SK-N-SH treated with all-trans-retinoic acid at 6 μM for 48 hours (cell line): ENCODE data around the gene LRRC51.

Experiments
- ATAC-seq: fragments of 200-7000 bp; cut with Tn5 transposase; 3 replicates; pipeline ENCODE4 v1.9.1; 2020; ENCODE audit warnings: mild to moderate bottlenecking, moderate library complexity
- ARNTL ChIP-seq: fragments of 450-650 bp; formaldehyde crosslinking; IDR thresholded peaks from 2 replicates; pipeline ENCODE4 v1.5.0; 2020; ENCODE audit warnings: low read depth, mild to moderate bottlenecking, moderate library complexity, borderline replicate concordance
- BACH2 ChIP-seq: fragments of 250-450 bp; sonication (Bioruptor Pico); IDR thresholded peaks from 2 replicates; pipeline ENCODE4 v1.9.0; 2021; ENCODE audit warnings: mild to moderate bottlenecking, borderline replicate concordance
- CREB5 ChIP-seq: fragments of 250-450 bp; sonication (Bioruptor Pico); IDR thresholded peaks from 2 replicates; pipeline ENCODE4 v1.5.1; 2020; ENCODE audit warnings: low read depth, mild to moderate bottlenecking, moderate library complexity
- CSDC2 ChIP-seq: fragments of 250-450 bp; sonication (Bioruptor Pico); IDR thresholded peaks from 2 replicates; pipeline ENCODE4 v1.5.0; 2020; ENCODE audit warnings: mild to moderate bottlenecking, moderate library complexity
- CSRNP3 ChIP-seq: fragments of 250-450 bp; sonication (Bioruptor Pico); IDR thresholded peaks from 2 replicates; pipeline ENCODE4 v1.5.1; 2021; ENCODE audit warnings: mild to moderate bottlenecking, moderate library complexity
- ESRRG ChIP-seq: fragments of 250-450 bp; sonication (Bioruptor Pico); IDR thresholded peaks from 2 replicates; pipeline ENCODE4 v1.6.1; 2021; ENCODE audit warnings: mild to moderate bottlenecking
- ISL1 ChIP-seq: fragments of 250-450 bp; sonication (Bioruptor Pico); IDR thresholded peaks from 2 replicates; pipeline ENCODE4 v2.1.2; 2022; ENCODE audit warnings: mild to moderate bottlenecking, moderate library complexity
- OSR1 ChIP-seq: fragments of 250-450 bp; sonication (Bioruptor Pico); IDR thresholded peaks from 2 replicates; pipeline ENCODE4 v1.8.0; 2022; ENCODE audit warnings: moderate library complexity, mild to moderate bottlenecking, inconsistent platforms
- PATZ1 ChIP-seq: fragments of 250-450 bp; sonication (Bioruptor Pico); IDR thresholded peaks from 2 replicates; pipeline ENCODE4 v1.8.0; 2020; ENCODE audit warnings: mild to moderate bottlenecking, moderate library complexity, borderline replicate concordance
- POU6F1 ChIP-seq: fragments of 250-450 bp; sonication (Bioruptor Pico); IDR thresholded peaks from 2 replicates; pipeline ENCODE4 v1.8.0; 2021; ENCODE audit warnings: low read depth, mild to moderate bottlenecking, moderate library complexity, borderline replicate concordance
- PPARA ChIP-seq: fragments of 250-450 bp; sonication (Bioruptor Pico); IDR thresholded peaks from 2 replicates; pipeline ENCODE4 v1.5.0; 2020; ENCODE audit warnings: mild to moderate bottlenecking, borderline replicate concordance
- RARB ChIP-seq: fragments of 250-450 bp; sonication (Bioruptor Pico); IDR thresholded peaks from 2 replicates; pipeline ENCODE4 v1.8.0; 2021; ENCODE audit warnings: mild to moderate bottlenecking, moderate library complexity
- SNAI2 ChIP-seq: fragments of 250-450 bp; sonication (Bioruptor Pico); IDR thresholded peaks from 2 replicates; pipeline ENCODE4 v1.5.0; 2020; ENCODE audit warnings: mild to moderate bottlenecking, moderate library complexity
- TCF4 ChIP-seq: fragments of 250-450 bp; sonication (Bioruptor Pico); IDR thresholded peaks from 2 replicates; pipeline ENCODE4 v1.8.0; 2021; ENCODE audit warnings: mild to moderate bottlenecking, moderate library complexity, borderline replicate concordance
- TOX ChIP-seq: fragments of 250-450 bp; sonication (Bioruptor Pico); IDR thresholded peaks from 2 replicates; pipeline ENCODE4 v1.8.0; 2021; ENCODE audit warnings: mild to moderate bottlenecking, moderate library complexity, borderline replicate concordance
- TSHZ2 ChIP-seq: fragments of 250-450 bp; sonication (Bioruptor Pico); IDR thresholded peaks from 2 replicates; pipeline ENCODE4 v1.5.0; 2020; ENCODE audit warnings: mild to moderate bottlenecking, moderate library complexity
- ZC3H10 ChIP-seq: fragments of 250-450 bp; sonication (Bioruptor Pico); IDR thresholded peaks from 2 replicates; pipeline ENCODE4 v1.5.1; 2021; ENCODE audit warnings: mild to moderate bottlenecking, moderate library complexity
- ZFP3 ChIP-seq: fragments of 250-450 bp; sonication (Bioruptor Pico); IDR thresholded peaks from 2 replicates; pipeline ENCODE4 v1.5.0; 2020; ENCODE audit warnings: mild to moderate bottlenecking, moderate library complexity
- ZFP30 ChIP-seq: fragments of 450-650 bp; formaldehyde crosslinking; IDR thresholded peaks from 2 replicates; pipeline ENCODE4 v1.5.0; 2022; ENCODE audit warnings: mild to moderate bottlenecking, moderate library complexity
- ZNF565 ChIP-seq: fragments of 450-650 bp; formaldehyde crosslinking; conservative IDR thresholded peaks from 2 replicates; pipeline ENCODE4 v1.5.0; 2020; ENCODE audit warnings: low read depth, mild to moderate bottlenecking, moderate library complexity
- ZNF70 ChIP-seq: fragments of 450-650 bp; formaldehyde crosslinking; IDR thresholded peaks from 2 replicates; pipeline ENCODE4 v1.5.0; 2020; ENCODE audit warnings: mild to moderate bottlenecking, moderate library complexity
- ZNF8 ChIP-seq: fragments of 450-650 bp; formaldehyde crosslinking; IDR thresholded peaks from 2 replicates; pipeline ENCODE4 v1.5.0; 2020; ENCODE audit warnings: mild to moderate bottlenecking, moderate library complexity

LRRC51 gene

GRCh38 chr11:72119198-72119597, 38.5 kb downstream of the LRRC51 start:
- no peak for TF ChIP-seq CREB5 (CRISPR knock-in tag)
- no peak for TF ChIP-seq ZC3H10 (CRISPR knock-in tag)
- no peak for ATAC-seq

GRCh38 chr11:72120930-72121329, 40.3 kb downstream of the LRRC51 start:
- ATAC-seq = no peak

GRCh38 chr11:72122607-72123006, 42.0 kb downstream of the LRRC51 start:
- no peak for ATAC-seq
- no peak for TF ChIP-seq POU6F1 (CRISPR knock-in tag)

More at GRCh38 chr11:72120930-72121329, 40.3 kb downstream of the LRRC51 start:
- TF ChIP-seq ZNF8 (no peak), CSDC2 (no peak), PPARA (CRISPR knock-in tag) (no peak), ARNTL (no peak), ZC3H10 (CRISPR knock-in tag) (no peak), CREB5 (CRISPR knock-in tag) (no peak), RARB (no peak), ESRRG (CRISPR knock-in tag) (no peak), ISL1 (CRISPR knock-in tag) (no peak), ZFP30 (CRISPR knock-in tag) (no peak), OSR1 (CRISPR knock-in tag) (no peak), ZNF70 (no peak), POU6F1 (CRISPR knock-in tag) (no peak), TCF4 (CRISPR knock-in tag) (no peak), CSRNP3 (CRISPR knock-in tag) (no peak), TOX (no peak), BACH2 (CRISPR knock-in tag) (no peak), ZNF565 (no peak)

GRCh38 chr11:72123117-72123653, 42.5 kb downstream of the LRRC51 start:
- no peak for ATAC-seq
- no peak for TF ChIP-seq ZNF70
- TF ChIP-seq TCF4 (CRISPR knock-in tag) = no peak
- no peak for TF ChIP-seq TSHZ2
- no peak for TF ChIP-seq CREB5 (CRISPR knock-in tag)
- TF ChIP-seq SNAI2 = no peak
- TF ChIP-seq ARNTL = no peak
- no peak for TF ChIP-seq ZNF8
- no peak for TF ChIP-seq ZFP3 (CRISPR knock-in tag)
- TF ChIP-seq RARB = no peak
- TF ChIP-seq TOX = no peak
- TF ChIP-seq ISL1 (CRISPR knock-in tag) = no peak
- TF ChIP-seq PATZ1 (CRISPR knock-in tag) = no peak
- no peak for TF ChIP-seq ESRRG (CRISPR knock-in tag)
- TF ChIP-seq OSR1 (CRISPR knock-in tag) = no peak
